A549 (cell line): ENCODE measurements around the gene HOXA2.

Experiments used
- CTCF ChIP-seq: fragments of >200 bp; sonication (Bioruptor Twin); formaldehyde crosslinking; IDR thresholded peaks from 3 replicates; pipeline ENCODE4 v1.5.1; 2016
- ESRRA ChIP-seq: fragments of 150-350 bp; IDR thresholded peaks from 2 replicates; pipeline ENCODE4 v1.6.1; 2014; ENCODE audit warnings: mild to moderate bottlenecking, low read length, borderline replicate concordance
- FOSL2 ChIP-seq, 2 experiments: fragments of 450-650 bp in 1 of 2; fragments of >200 bp in 1 of 2; sonication (Bioruptor Twin) in 1 of 2; formaldehyde crosslinking; IDR thresholded peaks; 2 replicates each; pipeline versions ENCODE4 v1.5.0 to v1.6.1; 2016 to 2020; ENCODE audit warnings: mild to moderate bottlenecking in 1 of 2, moderate library complexity in 1 of 2
- HDAC2 ChIP-seq: fragments of 200-600 bp; sonication (generic); IDR thresholded peaks from 2 replicates; pipeline ENCODE4 v1.6.1; 2016
- HMGXB4 ChIP-seq: fragments of 250-450 bp; sonication (Bioruptor Pico); IDR thresholded peaks from 2 replicates; pipeline ENCODE4 v1.5.0; 2021; ENCODE audit warnings: mild to moderate bottlenecking, moderate library complexity, borderline replicate concordance
- MAX ChIP-seq: IDR thresholded peaks from 2 replicates; pipeline ENCODE4 v1.6.1; 2012
- SMC3 ChIP-seq: fragments of >200 bp; sonication (Bioruptor Twin); formaldehyde crosslinking; IDR thresholded peaks from 3 replicates; pipeline ENCODE4 v1.6.1; 2018; ENCODE audit warnings: inconsistent platforms

GRCh38 chr7:27132978-27133377 is 30.5 kb upstream of the HOXA2 start:
- TF ChIP-seq HMGXB4 (CRISPR knock-in tag) = no peak
- no peak for TF ChIP-seq HDAC2
- no peak for TF ChIP-seq CTCF
- TF ChIP-seq SMC3 = no peak
- no peak for TF ChIP-seq ESRRA
- no peak for TF ChIP-seq FOSL2 (IDR thresholded peaks at IDR 0.05)
- TF ChIP-seq FOSL2 (CRISPR knock-in tag; IDR thresholded peaks at IDR 0.05) = no peak
- TF ChIP-seq MAX = no peak
